T-helper 1 cell treated with Interleukin-12 subunit alpha and Interleukin-12 subunit beta and Interleukin-4 antibody, amounts not matched to agents 30 ng/mL and 1 ng/mL, for 36 hours (primary cell): Measurements from ENCODE around the gene OSTN. TPM values are rescaled to one million over a fixed set of nuclear protein-coding genes. Genes with fewer than 3 reads are reported as not detected.
"Not testable (repeated sequence)": the region's sequence is repeated elsewhere in the genome, so short reads cannot be mapped to it uniquely, and the experiment has no call there.

Source experiments
- intact Hi-C: fragments of 100-400 bp; cut with micrococcal nuclease; formaldehyde crosslinking; loops from one replicate; pipeline ENCODE4 v1.15.1; 2024
- total RNA-seq: library from RNA; stranded (reverse); gene quantifications from 2 replicates; pipeline ENCODE4 v1.2.3, GENCODE V29; 2022

Gene OSTN
- total RNA-seq, 1 donor from 2014 or later = not detected

- intact Hi-C loops = no loop called here
Measured at GRCh38 chr3:191262650-191263049, 63.6 kb downstream of the OSTN start.

GRCh38 chr3:191263365-191263764, 64.3 kb downstream of the OSTN start:
- intact Hi-C loops = no loop called here

GRCh38 chr3:191263850-191264249, 64.8 kb downstream of the OSTN start:
- intact Hi-C loops = no loop called here

- intact Hi-C loops = no loop called here
Measured at GRCh38 chr3:191268737-191269136, 69.7 kb downstream of the OSTN start.

GRCh38 chr3:191269289-191270085, 70.4 kb downstream of the OSTN start:
- intact Hi-C loops = no loop called here

- intact Hi-C loops = not testable (repeated sequence)
Measured at GRCh38 chr3:191275244-191275643, 76.2 kb downstream of the OSTN start.

GRCh38 chr3:191275751-191276150, 76.7 kb downstream of the OSTN start:
- intact Hi-C loops = no loop called here

GRCh38 chr3:191280111-191280510, 81.1 kb downstream of the OSTN start:
- intact Hi-C loops = no loop called here

GRCh38 chr3:191280882-191281281, 81.8 kb downstream of the OSTN start:
- intact Hi-C loops = loop anchor here (1.0 kb wide), 1 partner anchor 49 kb away; no protein-coding TSS in a partner anchor

GRCh38 chr3:191282251-191283185, 83.5 kb downstream of the OSTN start:
- intact Hi-C loops = no loop called here

- intact Hi-C loops = no loop called here
Measured at GRCh38 chr3:191283400-191283799, 84.4 kb downstream of the OSTN start.

GRCh38 chr3:191290311-191291025, 91.4 kb downstream of the OSTN start:
- intact Hi-C loops = loop anchor here (2.0 kb wide), 2 partner anchors 38 to 46 kb away; partner anchors contain the start of gene CCDC50

GRCh38 chr3:191292243-191293015, 93.4 kb downstream of the OSTN start:
- intact Hi-C loops = no loop called here

GRCh38 chr3:191294291-191294690, 95.2 kb downstream of the OSTN start:
- intact Hi-C loops = no loop called here

GRCh38 chr3:191296041-191296541, 97.0 kb downstream of the OSTN start:
- intact Hi-C loops = no loop called here

- intact Hi-C loops = no loop called here
Measured at GRCh38 chr3:191298846-191299245, 99.8 kb downstream of the OSTN start.

GRCh38 chr3:191300422-191300821, 101.4 kb downstream of the OSTN start:
- intact Hi-C loops = no loop called here

GRCh38 chr3:191301017-191301416, 102.0 kb downstream of the OSTN start:
- intact Hi-C loops = no loop called here

- intact Hi-C loops = no loop called here
Measured at GRCh38 chr3:191301782-191302411, 102.9 kb downstream of the OSTN start.

- intact Hi-C loops = no loop called here
Measured at GRCh38 chr3:191302451-191302850, 103.4 kb downstream of the OSTN start.
